ENCODE measurements around the gene PPP1R9A.

Gene PPP1R9A

DNA sequence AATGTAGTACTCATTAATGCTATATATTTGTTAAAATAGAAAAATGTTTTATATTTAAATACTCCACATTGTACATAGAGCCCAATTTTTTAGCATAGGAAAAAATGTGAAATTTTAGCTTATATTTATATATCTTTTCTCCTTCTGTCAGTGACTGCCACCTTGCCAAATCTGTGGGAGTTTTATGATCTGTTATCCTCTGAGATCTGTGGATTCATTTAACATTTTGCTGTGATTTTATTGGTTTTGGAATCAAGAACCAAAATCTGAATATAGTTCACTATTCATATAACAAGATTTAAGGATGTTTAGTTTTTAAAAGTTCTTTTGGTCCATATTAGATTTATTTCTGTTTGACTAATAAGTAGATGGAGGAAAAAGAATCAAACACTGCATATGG, 127.9 kb downstream of the PPP1R9A start:
- DNase-seq (ENCODE audit: low spot score): no peak

DNA sequence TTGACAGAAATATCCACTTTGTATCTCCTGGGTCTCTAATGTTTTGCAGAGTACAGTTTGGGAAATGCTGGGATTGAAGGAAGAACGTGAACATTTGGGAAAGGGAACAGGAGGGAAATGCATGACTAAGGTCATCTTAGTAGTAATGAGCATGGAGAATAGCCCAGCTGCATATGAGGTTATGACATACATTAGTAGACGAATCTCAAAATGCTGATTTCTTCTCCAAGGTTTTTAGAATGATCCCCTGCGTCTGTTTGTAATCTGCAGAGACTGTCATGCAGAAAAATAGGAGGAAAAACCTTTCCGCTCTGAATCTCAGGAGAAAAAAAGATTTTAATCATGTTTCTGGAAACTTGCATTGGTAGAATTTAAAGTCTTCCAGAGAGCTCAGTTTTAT, 133.6 kb downstream of the PPP1R9A start:
- no peak for DNase-seq (ENCODE audit: low spot score)

DNA sequence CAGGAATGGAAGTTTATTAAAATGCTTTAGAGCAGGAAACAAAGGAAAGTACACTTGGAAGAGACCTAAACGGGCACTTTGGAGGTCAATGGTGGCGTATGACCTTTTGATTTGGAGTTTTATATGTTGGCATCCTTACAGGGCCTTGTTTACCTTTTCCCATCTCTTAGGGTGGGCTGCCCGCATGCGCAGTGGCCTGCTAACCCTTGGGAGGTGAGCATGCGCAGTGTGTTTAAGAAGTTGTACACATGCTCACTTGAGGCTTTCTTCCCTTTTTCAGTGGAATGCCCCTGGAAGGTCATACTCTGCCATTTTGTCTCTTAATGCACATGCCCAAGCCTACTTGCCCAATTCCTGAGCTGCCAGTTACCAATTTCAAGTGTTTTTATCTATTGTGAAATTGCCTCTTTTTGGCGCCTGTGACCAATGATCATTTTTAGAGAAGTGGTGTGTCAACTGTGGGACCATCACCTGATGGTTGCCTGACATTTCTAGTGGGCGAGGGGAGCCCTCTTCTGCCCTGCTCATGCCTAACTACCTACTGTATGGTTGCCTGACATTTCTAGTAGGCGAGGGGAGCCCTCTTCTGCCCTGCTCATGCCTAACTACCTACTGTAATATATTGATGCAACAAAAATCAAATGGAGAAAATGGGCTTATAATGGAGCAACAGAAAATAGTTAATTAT, 138.0 kb downstream of the PPP1R9A start:
- peak; percentile 12 for DNase-seq (ENCODE audit: low spot score)

DNA sequence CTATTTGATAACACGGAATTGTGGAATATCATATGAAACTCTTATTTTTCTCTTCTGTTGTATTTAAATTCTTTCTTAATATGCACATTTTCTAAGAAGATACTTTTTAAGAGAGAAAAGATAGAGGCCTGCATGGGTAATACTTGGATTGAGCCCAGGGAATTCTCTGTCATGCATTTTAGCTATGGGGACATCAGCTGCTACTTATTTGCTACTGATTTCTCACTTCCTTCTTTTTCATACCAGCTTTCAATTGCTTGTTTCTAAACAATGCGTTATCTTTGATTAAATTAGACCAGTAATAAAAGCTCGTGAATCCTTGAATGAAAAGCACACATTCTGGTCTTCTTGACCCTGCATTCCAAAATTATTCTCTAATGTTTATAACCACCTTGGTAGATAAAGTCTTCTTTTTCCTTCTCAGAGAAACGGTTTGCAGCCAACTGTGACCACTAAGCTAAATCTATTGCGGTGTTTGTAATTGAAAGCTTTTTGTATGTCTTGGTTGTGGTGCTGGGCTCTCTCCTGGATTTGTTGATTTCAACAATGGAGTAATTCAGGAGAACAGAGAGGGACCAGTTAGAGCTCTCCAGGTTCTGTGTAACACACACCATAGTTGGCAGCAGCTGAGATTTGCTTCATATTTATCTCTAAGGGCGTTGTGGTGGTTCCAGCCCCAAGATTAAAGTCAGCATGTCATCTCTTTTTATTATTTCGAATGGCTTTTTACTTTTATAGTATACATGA, 139.3 kb downstream of the PPP1R9A start:
- no peak for DNase-seq (ENCODE audit: low spot score)

DNA sequence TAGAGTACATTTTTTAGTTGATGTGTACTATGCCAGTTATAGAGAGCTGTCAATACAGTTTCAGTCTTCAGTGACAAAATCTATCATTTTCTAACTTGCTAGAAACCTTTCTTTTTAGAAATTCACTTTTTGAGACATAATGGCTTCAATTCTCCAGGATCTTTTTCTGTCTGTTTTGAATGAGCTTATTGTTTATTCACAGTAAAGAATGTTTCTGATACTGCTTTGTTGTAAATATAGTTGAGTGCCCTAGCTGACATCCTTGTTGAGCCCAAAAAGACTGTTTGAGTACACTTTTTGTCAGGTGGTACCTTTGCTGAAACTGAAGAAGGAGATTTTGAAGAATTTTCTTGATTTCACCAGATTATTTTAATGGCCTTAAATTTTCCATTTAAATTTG, 139.9 kb downstream of the PPP1R9A start:
- no peak for DNase-seq (ENCODE audit: low spot score)

DNA sequence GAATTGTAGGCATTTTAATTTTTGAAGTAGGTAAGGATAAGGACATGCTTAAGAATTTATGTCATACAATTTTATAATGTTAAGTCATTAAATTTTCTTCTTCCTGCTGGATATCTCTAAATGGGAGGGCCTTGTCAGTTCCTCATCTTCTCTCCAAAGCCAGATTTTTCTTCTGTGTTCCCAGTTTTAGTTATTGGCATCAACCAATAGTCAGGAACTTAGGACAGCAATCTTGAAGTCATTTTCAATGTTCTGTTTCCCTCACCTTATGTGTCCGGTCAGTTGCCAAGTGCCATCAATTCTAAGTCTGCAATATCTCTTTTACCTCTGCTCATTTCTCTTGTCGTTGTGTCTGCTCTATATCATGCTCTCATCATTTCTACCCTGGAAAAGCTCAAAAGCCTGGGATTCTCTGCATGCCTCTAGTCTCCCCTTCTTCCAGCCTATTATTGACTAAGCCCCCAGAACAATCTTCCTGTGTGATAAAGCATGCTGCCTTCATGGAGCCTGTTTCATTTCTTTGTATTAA, 145.2 kb downstream of the PPP1R9A start:
- DNase-seq (ENCODE audit: low spot score): no peak

DNA sequence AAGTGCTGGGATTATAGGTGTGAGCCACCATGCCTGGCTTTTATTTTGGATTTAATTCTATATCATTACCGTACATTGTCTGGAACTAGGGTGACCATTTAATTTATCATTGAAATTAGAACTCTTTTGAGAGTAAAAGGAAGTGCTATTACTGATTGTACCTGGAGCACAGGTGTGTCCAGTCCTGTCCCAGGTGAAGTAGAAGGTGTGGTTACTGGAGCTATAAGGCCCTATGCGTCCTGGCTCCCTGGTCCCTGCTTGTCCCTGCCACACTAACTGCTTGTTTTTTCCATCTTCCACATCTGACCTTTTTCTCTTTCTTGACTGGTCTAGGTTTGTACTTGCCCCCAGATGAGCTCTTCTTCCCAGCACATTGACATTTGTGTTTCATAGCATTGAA, 147.0 kb downstream of the PPP1R9A start:
- no peak for DNase-seq (ENCODE audit: low spot score)

DNA sequence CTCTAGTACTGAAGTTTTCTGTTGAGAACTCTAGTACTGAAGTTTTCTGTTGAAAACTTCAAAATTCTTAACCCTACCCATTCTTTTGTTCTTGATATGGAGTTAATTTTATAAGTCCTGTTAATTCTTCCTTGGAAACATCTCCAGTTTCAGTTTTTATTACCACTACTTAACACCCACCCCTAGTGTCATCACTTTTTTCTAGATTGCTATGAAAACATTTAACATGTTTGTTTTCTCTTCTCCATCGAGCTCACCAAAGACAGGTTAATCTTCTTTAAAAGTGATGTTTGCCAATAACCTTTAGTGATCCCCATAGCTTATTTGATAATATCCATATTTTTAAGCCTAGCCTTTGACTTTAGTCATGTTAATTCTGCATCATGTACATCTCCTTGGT, 147.9 kb downstream of the PPP1R9A start:
- DNase-seq (ENCODE audit: low spot score): no peak

DNA sequence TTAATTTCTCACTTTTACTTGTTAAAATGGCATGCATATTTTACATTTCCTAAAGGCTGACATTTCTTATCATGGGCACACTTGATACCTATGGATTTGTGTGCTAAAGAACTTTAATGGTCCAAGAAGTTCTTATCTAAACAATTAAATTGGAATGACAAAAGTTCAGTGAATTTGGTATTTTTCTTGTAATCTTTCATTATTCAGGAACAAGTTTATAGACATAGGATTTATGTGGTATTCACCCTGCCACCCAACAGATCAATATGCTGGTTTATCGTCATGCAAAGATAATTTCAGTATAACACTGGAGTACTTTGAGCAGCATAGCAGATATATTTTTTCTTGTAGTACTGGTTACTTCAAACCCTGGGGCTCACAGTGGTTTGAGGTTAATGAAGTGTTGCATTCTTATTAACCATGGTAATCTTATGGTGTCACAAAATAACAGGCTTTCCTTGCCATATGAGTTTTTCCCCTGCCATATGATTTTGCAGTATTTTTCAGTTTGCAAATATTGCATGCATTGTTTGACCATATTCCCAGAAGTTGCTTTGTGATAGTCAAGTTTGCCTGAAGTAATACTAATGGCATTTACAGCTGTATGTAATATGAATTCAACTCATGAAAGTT, 148.8 kb downstream of the PPP1R9A start:
- DNase-seq (ENCODE audit: low spot score): no peak

DNA sequence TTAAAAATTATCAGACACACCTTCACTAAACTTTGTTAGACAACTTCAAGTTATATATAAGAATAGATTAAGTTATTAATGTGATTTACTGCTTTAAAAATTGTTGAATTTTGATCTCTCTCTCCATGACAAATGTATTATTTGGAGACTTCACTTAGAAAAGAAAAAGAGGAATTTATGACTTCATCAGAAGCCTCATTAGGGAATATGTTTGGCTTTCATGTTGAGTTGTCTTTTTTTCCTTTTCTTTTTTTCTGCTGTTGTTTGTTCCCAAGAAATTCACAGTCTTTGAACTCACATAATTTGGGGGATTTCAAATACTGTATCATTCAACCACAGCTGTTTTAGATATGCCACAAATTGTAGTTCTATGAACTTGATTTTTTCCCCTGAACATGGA, 149.5 kb downstream of the PPP1R9A start:
- DNase-seq (ENCODE audit: low spot score): no peak

DNA sequence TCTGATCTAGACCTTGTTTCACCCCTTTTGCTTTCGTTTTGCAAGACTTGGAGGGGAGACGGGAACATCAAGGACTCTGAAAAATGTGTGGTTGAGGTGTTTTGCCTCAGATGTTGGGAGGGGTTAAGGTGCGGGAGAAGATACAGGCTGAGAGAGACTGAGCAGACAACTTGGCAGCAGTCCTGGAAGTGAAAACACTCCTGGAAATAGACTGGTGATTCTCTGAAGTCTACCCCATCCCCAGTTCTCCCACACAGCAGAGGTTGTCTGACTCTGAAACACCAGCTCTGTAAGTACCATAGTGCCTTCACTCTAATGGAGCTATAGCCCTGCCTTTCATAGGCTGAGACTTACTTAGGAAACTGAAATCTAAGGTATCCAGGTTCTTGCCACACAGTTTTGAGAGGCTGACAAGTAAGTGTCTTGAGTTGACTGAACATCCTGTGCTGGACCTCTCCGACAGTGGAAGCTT, 152.5 kb downstream of the PPP1R9A start:
- no peak for DNase-seq (ENCODE audit: low spot score)

DNA sequence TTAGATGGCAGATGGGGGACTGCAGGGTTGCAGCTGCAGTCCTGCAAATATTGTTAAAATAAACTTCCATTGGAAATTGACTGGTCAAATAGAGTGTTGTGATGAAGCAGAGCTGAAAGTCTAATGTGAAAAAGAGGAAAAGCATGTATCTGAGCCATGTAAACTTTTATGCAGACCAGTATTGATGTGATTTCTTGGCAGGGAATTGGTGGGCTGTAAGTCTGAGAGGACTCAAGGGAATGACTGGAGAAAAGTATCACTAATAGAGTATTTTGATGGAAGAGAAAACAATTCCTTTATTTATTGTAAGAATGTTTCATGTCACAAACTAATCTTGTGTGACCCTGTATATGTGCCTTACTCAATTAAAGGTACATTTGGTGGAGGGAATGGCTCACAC, 155.5 kb downstream of the PPP1R9A start:
- DNase-seq (ENCODE audit: low spot score): no peak

DNA sequence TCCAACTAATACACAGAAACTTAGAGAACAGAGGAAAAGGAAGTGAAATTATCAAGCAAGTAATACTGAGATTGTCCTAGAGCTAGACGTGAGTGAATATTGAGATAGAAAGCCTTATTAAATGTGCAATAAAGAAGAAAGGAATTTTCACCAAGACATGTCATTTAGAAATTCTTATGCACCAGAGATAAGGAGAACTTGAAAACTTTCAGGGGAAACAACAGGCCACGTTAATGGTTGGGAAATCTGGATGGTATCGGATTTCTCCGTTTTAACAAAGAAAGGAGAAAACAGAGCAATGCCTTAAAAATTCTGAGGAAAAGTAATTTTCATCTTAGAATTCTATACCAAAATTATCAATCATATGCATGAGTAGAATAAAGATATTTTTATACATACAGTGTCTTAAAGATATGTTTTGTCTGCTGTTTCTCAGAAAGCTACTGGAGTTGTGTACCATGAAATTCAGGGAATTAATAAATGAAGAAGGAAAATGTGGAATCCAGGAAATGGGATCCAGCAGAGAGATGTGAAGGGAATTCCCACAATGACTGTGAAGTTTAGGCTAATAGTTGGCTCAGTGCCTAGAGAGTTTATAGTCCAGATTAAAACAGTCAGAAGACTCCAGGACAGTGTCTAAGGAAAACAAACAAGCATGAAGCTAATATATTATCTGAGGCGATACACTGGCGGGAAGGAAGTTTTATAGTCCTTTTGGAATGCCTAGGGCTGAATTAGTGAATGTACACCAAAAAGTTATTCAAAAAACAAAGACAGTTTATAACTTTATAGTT, 159.5 kb downstream of the PPP1R9A start:
- DNase-seq (ENCODE audit: low spot score): no peak

DNA sequence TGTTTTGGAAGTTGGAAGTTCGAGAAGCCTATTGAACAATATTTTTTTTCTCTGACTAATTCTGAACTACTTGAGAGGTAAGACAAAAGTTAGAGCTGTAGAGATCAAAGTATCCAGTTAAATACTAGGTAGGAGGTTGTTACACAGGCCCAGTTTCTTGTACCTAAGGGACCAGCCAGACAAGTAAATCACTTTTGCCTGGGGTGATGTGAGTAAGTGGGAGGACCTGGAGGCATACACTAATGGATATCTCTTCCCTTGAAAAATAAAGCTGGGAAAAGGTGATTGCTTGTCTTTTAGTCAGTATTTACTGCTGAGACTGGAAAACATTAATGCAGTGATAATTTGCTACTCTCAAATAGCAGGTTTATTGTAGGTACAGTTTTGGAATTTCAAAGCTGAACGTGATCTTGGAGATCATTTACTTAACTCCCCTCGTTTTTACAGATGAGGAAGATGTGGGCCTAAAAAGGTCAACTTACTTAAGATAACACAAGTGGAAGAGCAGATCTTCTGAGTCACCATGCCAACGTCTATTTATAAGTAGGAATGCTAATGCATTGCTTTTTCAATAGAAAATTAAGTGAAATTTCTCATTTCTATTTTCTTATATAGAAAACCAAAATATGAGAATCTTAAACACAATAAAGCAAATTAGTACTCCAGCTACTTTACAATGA, 181.3 kb downstream of the PPP1R9A start:
- DNase-seq (ENCODE audit: low spot score): no peak

DNA sequence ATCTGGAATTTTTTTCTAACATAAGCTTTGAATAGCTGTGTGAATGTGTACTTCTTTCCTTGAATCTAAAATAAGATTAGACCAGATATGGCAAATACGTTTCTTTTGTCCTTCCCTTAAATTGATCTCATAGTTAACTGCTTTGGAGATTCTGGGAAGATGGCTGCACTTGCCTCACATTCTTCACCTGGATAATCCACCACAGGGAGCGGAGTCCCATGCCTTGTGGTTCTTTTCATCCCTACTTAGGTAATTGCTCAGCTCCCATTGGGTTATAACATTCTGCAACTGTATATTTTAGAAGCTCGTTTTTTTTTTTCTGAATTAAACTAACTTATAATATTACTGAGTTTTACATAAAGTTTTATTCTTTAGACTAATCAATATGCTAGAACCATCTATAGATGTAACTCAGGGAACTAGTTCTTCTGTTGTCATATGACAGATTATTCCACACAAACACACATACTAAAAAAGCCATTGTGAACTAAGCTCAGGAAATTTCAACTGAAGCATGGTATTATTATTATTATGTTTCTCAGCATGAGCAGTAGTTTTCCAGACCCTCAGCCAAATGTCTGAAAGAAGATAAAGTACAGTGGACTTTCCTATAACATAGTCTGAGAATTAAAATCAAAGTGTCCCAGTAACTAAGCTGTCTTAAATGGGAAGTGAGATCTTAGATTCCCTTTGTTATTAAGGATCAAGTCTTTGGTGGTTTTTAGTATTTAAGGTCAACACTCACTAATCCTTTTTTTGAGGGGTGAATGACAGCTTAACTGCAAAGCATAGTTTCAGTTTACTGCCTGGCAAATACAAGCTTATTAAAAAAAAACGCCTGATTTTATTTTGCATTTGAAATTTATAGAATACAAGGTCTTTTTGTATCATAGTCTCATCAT, 182.3 kb downstream of the PPP1R9A start:
- DNase-seq (ENCODE audit: low spot score): no peak

DNA sequence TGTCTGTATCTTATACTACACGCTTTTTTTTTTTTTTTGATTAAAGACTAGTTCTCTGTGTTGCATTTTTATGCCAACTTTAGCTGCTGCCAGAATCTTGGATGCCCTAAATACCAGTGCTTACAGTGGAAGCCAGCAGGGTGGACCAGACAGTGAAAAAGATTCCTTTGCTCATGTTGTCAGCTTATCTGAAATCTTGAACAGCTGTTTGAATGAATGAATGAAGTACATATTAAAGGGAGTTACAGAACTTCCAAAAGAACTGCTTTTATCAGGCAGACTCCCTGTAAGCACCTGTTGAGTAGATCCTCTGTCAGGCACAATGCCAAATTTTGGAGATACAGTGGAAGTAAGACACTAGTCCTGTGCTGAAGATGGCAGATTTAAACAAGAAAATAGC, 184.9 kb downstream of the PPP1R9A start:
- no peak for DNase-seq (ENCODE audit: low spot score)

DNA sequence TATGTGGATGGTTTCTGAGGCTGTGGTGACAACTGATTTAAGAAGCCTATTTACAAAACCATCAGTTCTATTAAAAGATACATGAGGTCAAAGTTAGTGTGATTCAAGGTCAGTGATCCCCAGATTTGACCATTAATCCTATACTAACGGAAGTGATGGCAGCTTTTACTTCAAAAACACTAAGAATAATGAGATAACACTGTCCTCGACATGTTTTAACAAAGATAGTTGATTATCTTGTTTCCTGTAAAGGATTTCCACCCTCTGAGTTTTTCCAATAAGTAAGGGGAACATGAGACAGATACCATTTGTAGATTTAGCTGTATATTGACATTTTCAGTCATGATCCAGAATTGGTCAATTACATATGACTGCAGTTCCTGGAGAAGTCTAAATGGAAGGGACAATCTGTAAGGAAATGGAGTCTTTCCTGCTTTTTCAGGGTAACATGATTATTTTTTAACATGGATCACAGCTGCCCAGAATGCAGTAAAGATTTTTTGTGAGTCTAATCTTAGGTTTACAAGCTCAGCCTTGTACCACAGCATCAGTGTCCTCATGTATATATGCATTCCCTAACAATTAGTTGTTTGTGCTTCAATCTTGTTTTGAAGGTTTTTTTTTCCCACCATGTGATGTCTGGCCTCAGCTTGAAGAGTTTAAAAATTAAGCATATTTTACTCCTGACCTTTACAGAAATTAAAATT, 188.0 kb downstream of the PPP1R9A start:
- no peak for DNase-seq (ENCODE audit: low spot score)

DNA sequence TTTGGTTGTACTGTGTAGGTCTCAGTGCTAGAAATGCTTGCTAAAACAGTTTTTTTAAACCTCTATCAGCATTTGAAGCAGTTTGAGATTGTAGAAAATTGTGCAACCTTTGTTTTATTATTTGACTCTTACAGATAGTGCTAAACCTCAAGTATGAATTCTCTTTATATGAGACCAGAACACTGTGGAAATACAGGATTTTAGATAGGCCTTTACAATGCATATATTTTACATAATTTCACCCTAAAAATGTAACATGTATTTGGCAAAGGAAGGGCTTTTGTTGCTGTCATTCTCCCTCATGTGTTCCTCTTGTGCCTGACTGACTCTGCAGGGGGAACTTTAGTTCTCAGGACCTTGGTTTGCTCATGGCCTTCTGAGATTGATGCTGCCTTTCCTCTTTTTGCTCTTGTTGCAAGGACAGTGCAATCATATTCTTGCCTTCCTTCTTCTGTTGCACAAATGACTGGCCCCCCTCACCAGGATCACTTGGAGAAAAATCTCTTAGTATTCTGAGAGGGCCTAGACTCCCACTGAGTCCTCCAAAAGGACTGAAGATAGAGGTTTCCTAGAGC, 188.7 kb downstream of the PPP1R9A start:
- DNase-seq (ENCODE audit: low spot score): no peak

DNA sequence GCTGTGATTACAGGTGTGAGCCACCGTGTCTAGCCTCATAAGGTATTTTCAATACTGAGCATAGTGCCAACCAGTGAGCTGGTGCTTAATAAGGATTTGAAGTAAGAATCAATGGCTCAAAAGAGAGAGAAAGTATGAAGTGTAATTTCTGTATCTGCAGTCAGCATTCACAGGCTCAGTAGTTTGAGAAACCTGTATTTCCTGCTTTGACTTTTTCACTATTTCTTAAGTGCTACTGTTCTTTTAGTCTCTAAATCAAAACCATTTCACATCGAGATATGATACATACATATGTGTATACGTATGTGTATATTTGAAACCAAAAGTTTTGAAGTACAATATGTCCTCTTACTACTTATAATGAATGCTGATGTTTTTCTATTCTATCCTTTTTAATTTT, 189.9 kb downstream of the PPP1R9A start:
- no peak for DNase-seq (ENCODE audit: low spot score)

DNA sequence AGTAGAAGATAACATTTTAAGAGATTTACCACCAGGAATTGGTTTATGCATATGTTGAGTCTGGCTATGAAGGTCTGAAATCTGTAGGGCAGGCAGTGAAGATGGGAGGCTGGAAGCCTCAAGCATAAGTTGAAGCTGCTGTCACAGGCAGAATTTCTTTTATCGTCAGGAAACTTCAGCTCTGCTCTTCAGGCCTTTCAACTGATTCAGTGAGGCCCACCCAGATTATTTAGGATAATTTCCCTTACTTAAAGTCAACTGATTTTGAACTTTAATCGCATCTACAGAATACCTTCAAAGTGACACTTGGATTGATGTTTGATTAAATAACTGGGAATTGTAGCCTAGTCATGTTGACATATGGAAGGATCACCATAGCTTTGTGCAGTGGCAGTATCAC, 190.5 kb downstream of the PPP1R9A start:
- no peak for DNase-seq (ENCODE audit: low spot score)
